ENCODE data around the gene CSRNP3. TPM values are rescaled to one million over a fixed set of nuclear protein-coding genes. Genes with fewer than 3 reads are reported as not detected.

CSRNP3 gene
- polyA plus RNA-seq, 1 donor: 11.0 TPM

GRCh38 chr2:165470361-165470760 is 863 bp downstream of the CSRNP3 start:
- no peak for DNase-seq

GRCh38 chr2:165471349-165471950 is 2.0 kb downstream of the CSRNP3 start:
- no peak for DNase-seq

GRCh38 chr2:165472922-165473321 is 3.4 kb downstream of the CSRNP3 start:
- no peak for DNase-seq

GRCh38 chr2:165474619-165475276 is 5.2 kb downstream of the CSRNP3 start:
- DNase-seq: no peak

GRCh38 chr2:165475277-165476004 is 5.9 kb downstream of the CSRNP3 start:
- DNase-seq: no peak

GRCh38 chr2:165479856-165480255 is 10.4 kb downstream of the CSRNP3 start:
- no peak for DNase-seq

- DNase-seq: no peak
Observed at GRCh38 chr2:165494573-165494972, 25.1 kb downstream of the CSRNP3 start.

- DNase-seq: no peak
Observed at GRCh38 chr2:165497659-165498317, 28.3 kb downstream of the CSRNP3 start.

- DNase-seq: no peak
Observed at GRCh38 chr2:165499131-165499530, 29.6 kb downstream of the CSRNP3 start.

GRCh38 chr2:165500001-165500400 is 30.5 kb downstream of the CSRNP3 start:
- DNase-seq: no peak

- no peak for DNase-seq
Observed at GRCh38 chr2:165500816-165501215, 31.3 kb downstream of the CSRNP3 start.

- DNase-seq: no peak
Observed at GRCh38 chr2:165505514-165505913, 36.0 kb downstream of the CSRNP3 start.

GRCh38 chr2:165508927-165509326 is 39.4 kb downstream of the CSRNP3 start:
- DNase-seq: no peak

GRCh38 chr2:165513479-165513878 is 44.0 kb downstream of the CSRNP3 start:
- no peak for DNase-seq

GRCh38 chr2:165518611-165519010 is 49.1 kb downstream of the CSRNP3 start:
- no peak for DNase-seq

GRCh38 chr2:165522719-165523118 is 53.2 kb downstream of the CSRNP3 start:
- DNase-seq: no peak

GRCh38 chr2:165524720-165525119 is 55.2 kb downstream of the CSRNP3 start:
- DNase-seq: no peak

- no peak for DNase-seq
Observed at GRCh38 chr2:165528691-165529090, 59.2 kb downstream of the CSRNP3 start.

- DNase-seq: no peak
Observed at GRCh38 chr2:165529130-165529529, 59.6 kb downstream of the CSRNP3 start.

- DNase-seq: no peak
Observed at GRCh38 chr2:165533331-165533730, 63.8 kb downstream of the CSRNP3 start.

- no peak for DNase-seq
Observed at GRCh38 chr2:165535471-165535870, 66.0 kb downstream of the CSRNP3 start.

GRCh38 chr2:165536851-165537499 is 67.5 kb downstream of the CSRNP3 start:
- DNase-seq: no peak

Data from left kidney (tissue), 2 donors.